ENCODE data around the gene PRTFDC1. TPM values are rescaled to one million over a fixed set of nuclear protein-coding genes. Genes with fewer than 3 reads are reported as not detected.

Gene PRTFDC1
- total RNA-seq, 4 donors from 2014 or later, result 0.15 to 2.2 (median 1.8) TPM

GRCh38 chr10:24983130-24983529, 30.7 kb upstream of the PRTFDC1 start:
- Histone ChIP-seq H3K9me3 (no peaks in the 10 kb centered on the region), H3K27me3 (no peaks in the 10 kb centered on the region), H3K4me3 (no peak overlapping the region), H3K27ac (no peak overlapping the region), H3K36me3 (no peaks in the 10 kb centered on the region), H3K4me1 (no peaks in the 10 kb centered on the region)
- TF ChIP-seq POLR2A (IDR thresholded peaks at IDR 0.05) (no peak), CTCF (IDR thresholded peaks at IDR 0.05) (no peak)
- DNase-seq, result no peak
- intact Hi-C loops (cut with DNase I), result no loop called here
- 92 to 95% methylated on average over 4 of the region's 4 CpGs for WGBS, 2 donors

- no peak overlapping the region for H3K4me3 ChIP-seq
- no peak for TF ChIP-seq CTCF (IDR thresholded peaks at IDR 0.05)
- TF ChIP-seq POLR2A (IDR thresholded peaks at IDR 0.05), result no peak
- H3K27me3 ChIP-seq, result no peaks in the 10 kb centered on the region
- intact Hi-C loops (cut with DNase I), result no loop called here
- H3K4me1 ChIP-seq, result no peaks in the 10 kb centered on the region
- DNase-seq, result no peak
- no peak overlapping the region for H3K27ac ChIP-seq
- H3K9me3 ChIP-seq, result no peaks in the 10 kb centered on the region
- WGBS, 2 donors, result 85 to 88% methylated on average over 1 of the region's 1 CpG
- H3K36me3 ChIP-seq, result no peaks in the 10 kb centered on the region
Measured at GRCh38 chr10:24982319-24983112, 30.1 kb upstream of the PRTFDC1 start.

- DNase-seq, result no peak
- no peak overlapping the region for H3K4me3 ChIP-seq
Measured at GRCh38 chr10:24981161-24981710, 28.8 kb upstream of the PRTFDC1 start.

GRCh38 chr10:24979685-24980084, 27.3 kb upstream of the PRTFDC1 start:
- TF ChIP-seq POLR2A (IDR thresholded peaks at IDR 0.05) (no peak), CTCF (IDR thresholded peaks at IDR 0.05) (no peak)

More at GRCh38 chr10:24981161-24981710, 28.8 kb upstream of the PRTFDC1 start:
- intact Hi-C loops (cut with DNase I), result no loop called here
- Histone ChIP-seq H3K4me1 (no peaks in the 10 kb centered on the region), H3K36me3 (no peaks in the 10 kb centered on the region), H3K27ac (no peak overlapping the region), H3K9me3 (no peaks in the 10 kb centered on the region), H3K27me3 (no peaks in the 10 kb centered on the region)
- WGBS, 2 donors, result 68 to 95% methylated on average over 5 of the region's 5 CpGs
- TF ChIP-seq POLR2A (IDR thresholded peaks at IDR 0.05) (no peak), CTCF (IDR thresholded peaks at IDR 0.05) (no peak)

GRCh38 chr10:24974976-24975375, 22.6 kb upstream of the PRTFDC1 start:
- H3K9me3 ChIP-seq, result no peaks in the 10 kb centered on the region
- no peaks in the 10 kb centered on the region for H3K27me3 ChIP-seq
- WGBS, 2 donors, result 26 to 42% methylated on average over 2 of the region's 2 CpGs
- no peaks in the 10 kb centered on the region for H3K4me1 ChIP-seq
- intact Hi-C loops (cut with DNase I), result no loop called here
- no peak overlapping the region for H3K4me3 ChIP-seq
- H3K36me3 ChIP-seq, result no peaks in the 10 kb centered on the region
- TF ChIP-seq POLR2A (IDR thresholded peaks at IDR 0.05) (no peak), CTCF (IDR thresholded peaks at IDR 0.05) (no peak)
- peak overlapping the region in 2 of 4 donors; percentile 32 to 42 for H3K27ac ChIP-seq
- no peak for DNase-seq

More at GRCh38 chr10:24979685-24980084, 27.3 kb upstream of the PRTFDC1 start:
- no peak overlapping the region for H3K4me3 ChIP-seq
- H3K27me3 ChIP-seq, result no peaks in the 10 kb centered on the region
- intact Hi-C loops (cut with DNase I), result no loop called here
- 91% methylated on average over 4 of the region's 4 CpGs for WGBS, 2 donors
- no peaks in the 10 kb centered on the region for H3K4me1 ChIP-seq
- no peak for DNase-seq
- H3K27ac ChIP-seq, result no peak overlapping the region
- H3K36me3 ChIP-seq, result no peaks in the 10 kb centered on the region
- H3K9me3 ChIP-seq, result no peaks in the 10 kb centered on the region

Measured in esophagus squamous epithelium (tissue), 5 donors.